Peyer's patch (tissue), 4 donors: ENCODE measurements around the gene ZBTB14. TPM values are rescaled to one million over a fixed set of nuclear protein-coding genes. Genes with fewer than 3 reads are reported as not detected.

Experiments
- DNase-seq, 3 donors: peaks; one replicate each; pipeline ENCODE4 v3.0.0-alpha.2; 2017 to 2019
- H3K27ac ChIP-seq, 4 donors: fragments of 200-600 bp; sonication (generic); one replicate each; pipeline ENCODE4 v1.5.1; 2016 to 2019
- H3K27me3 ChIP-seq, 2 donors: fragments of 200-600 bp; sonication (generic); one replicate each; pipeline ENCODE4 v1.5.1; 2019
- H3K36me3 ChIP-seq, 3 donors: fragments of 200-600 bp; sonication (generic); one replicate each; pipeline ENCODE4 v1.5.1; 2016 to 2019
- H3K4me1 ChIP-seq, 4 donors: fragments of 200-600 bp; sonication (generic); one replicate each; pipeline ENCODE4 v1.5.1; 2016 to 2019
- H3K4me3 ChIP-seq, 4 donors: fragments of 200-600 bp; sonication (generic); 1 replicate in 3 of 4; 2 replicates in 1 of 4; pipeline ENCODE4 v1.5.1; 2016 to 2019; ENCODE audit warnings: mild to moderate bottlenecking in 1 of 4
- H3K9me3 ChIP-seq, 4 donors: fragments of 200-600 bp; sonication (generic); one replicate each; pipeline ENCODE4 v1.5.1; 2016 to 2019; ENCODE audit warnings: mild to moderate bottlenecking in 1 of 4
- POLR2A ChIP-seq, 2 donors: fragments of 450-650 bp; IDR thresholded peaks; one replicate each; pipeline ENCODE4 v1.5.1; 2017; ENCODE audit warnings: antibody characterized with exemption in 2 of 2, mild to moderate bottlenecking in 2 of 2, moderate library complexity in 2 of 2
- total RNA-seq, 4 donors: library from RNA; depleted of rRNA; stranded (reverse); fragments of >200 nt; gene quantifications; one replicate each; pipeline ENCODE4 v1.1.0, GENCODE V29; 2016
- TF ChIP-seq, protein P1 (sequence below), 6 experiments: fragments of 450-650 bp in 4 of 6; fragments of 200-600 bp in 2 of 6; sonication (generic) in 1 of 6; IDR thresholded peaks; one replicate each; pipeline ENCODE4 v1.5.1; 2017 to 2019; ENCODE audit warnings: antibody characterized with exemption in 6 of 6, mild to moderate bottlenecking in 3 of 6, moderate library complexity in 1 of 6

ZBTB14 gene
- total RNA-seq, 4 donors from 2014 or later: 5.8 to 15.0 (median 11.9) TPM

DNA sequence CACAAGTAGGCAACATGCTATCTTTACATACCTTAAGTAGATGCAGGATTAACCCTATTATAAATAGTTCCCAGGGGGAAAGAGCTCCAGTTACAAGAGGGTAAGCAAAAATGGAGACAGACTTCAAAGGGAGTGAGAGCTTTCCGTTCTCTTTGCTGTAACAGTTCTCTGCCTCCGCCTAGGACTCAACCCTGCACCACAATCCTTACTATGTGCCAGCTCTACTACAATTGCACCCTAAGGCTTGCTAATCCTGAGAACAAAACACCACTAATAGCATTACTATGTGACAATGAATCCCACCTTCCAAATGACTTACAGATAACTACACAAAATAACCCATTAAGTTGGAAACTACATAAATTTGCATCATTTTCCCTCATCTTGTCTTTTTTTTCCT is 7.7 kb downstream of the ZBTB14 start:
- H3K4me3 ChIP-seq: no peak overlapping the region
- H3K36me3 ChIP-seq: peaks cover 0 to 25% (median 0%) of the 10 kb centered on the region in 3 donors
- H3K9me3 ChIP-seq: no peaks in the 10 kb centered on the region
- H3K27me3 ChIP-seq: no peaks in the 10 kb centered on the region
- DNase-seq: no peak
- H3K4me1 ChIP-seq: no peaks in the 10 kb centered on the region
- TF ChIP-seq, protein P1, sequence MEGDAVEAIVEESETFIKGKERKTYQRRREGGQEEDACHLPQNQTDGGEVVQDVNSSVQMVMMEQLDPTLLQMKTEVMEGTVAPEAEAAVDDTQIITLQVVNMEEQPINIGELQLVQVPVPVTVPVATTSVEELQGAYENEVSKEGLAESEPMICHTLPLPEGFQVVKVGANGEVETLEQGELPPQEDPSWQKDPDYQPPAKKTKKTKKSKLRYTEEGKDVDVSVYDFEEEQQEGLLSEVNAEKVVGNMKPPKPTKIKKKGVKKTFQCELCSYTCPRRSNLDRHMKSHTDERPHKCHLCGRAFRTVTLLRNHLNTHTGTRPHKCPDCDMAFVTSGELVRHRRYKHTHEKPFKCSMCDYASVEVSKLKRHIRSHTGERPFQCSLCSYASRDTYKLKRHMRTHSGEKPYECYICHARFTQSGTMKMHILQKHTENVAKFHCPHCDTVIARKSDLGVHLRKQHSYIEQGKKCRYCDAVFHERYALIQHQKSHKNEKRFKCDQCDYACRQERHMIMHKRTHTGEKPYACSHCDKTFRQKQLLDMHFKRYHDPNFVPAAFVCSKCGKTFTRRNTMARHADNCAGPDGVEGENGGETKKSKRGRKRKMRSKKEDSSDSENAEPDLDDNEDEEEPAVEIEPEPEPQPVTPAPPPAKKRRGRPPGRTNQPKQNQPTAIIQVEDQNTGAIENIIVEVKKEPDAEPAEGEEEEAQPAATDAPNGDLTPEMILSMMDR (IDR thresholded peaks at IDR 0.05): no peak
- TF ChIP-seq POLR2A (IDR thresholded peaks at IDR 0.05): no peak
- H3K27ac ChIP-seq: no peak overlapping the region

DNA sequence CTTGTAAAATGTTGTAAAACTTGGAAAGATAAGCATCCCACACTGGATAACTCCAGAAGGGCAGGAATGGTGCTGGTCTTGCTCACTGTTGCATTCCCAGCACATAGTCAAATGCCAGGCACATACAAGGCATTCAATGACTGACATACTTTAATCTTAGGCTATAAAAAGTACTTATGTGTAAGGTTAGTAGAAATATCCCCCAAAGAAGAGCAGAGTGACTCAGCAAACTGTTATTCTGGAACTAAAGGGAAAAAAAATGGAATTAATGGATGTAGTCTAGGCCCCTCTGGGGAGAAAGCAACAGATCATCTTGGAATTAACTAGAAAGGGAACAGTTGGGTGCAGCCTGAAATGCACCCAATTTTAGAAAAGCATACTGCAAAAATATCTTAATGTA is 9.0 kb downstream of the ZBTB14 start:
- H3K27me3 ChIP-seq: no peaks in the 10 kb centered on the region
- no peak for DNase-seq
- H3K27ac ChIP-seq: no peak overlapping the region
- no peak overlapping the region for H3K4me3 ChIP-seq
- no peaks in the 10 kb centered on the region for H3K4me1 ChIP-seq
- TF ChIP-seq, protein P1 (IDR thresholded peaks at IDR 0.05): no peak
- TF ChIP-seq POLR2A (IDR thresholded peaks at IDR 0.05): no peak
- peaks cover 0 to 14% (median 0%) of the 10 kb centered on the region in 3 donors for H3K36me3 ChIP-seq
- no peaks in the 10 kb centered on the region for H3K9me3 ChIP-seq

DNA sequence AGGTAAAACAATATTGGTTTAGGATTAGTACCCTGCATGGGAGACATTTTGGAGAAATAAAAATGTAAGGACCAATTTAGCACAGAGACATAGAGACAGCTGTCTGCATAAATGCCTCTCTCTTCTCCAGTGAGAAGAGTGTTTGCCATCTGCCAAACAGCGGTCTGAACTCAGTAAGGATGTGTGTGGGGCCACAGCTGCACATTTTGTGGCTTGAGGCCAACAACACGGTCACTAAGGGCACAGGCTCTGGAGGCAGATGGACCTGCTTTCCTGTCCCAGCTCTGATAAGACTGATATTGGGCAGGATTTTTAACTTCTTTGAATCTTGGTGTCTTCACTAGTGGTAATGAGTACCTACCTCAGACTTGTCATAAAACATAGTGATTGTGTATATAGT is 10.2 kb downstream of the ZBTB14 start:
- Histone ChIP-seq H3K4me1 (no peaks in the 10 kb centered on the region), H3K36me3 (peaks cover 0 to 2% (median 0%) of the 10 kb centered on the region in 3 donors), H3K27me3 (no peaks in the 10 kb centered on the region), H3K9me3 (no peaks in the 10 kb centered on the region), H3K4me3 (no peak overlapping the region), H3K27ac (no peak overlapping the region)
- TF ChIP-seq, protein P1 (IDR thresholded peaks at IDR 0.05): no peak
- TF ChIP-seq POLR2A (IDR thresholded peaks at IDR 0.05): no peak
- no peak for DNase-seq

GRCh38 chr18:5284808-5285207 is 10.7 kb downstream of the ZBTB14 start:
- Histone ChIP-seq H3K27me3 (no peaks in the 10 kb centered on the region), H3K27ac (no peak overlapping the region), H3K4me1 (no peaks in the 10 kb centered on the region), H3K9me3 (no peaks in the 10 kb centered on the region), H3K36me3 (no peaks in the 10 kb centered on the region), H3K4me3 (no peak overlapping the region)
- no peak for DNase-seq
- TF ChIP-seq POLR2A (IDR thresholded peaks at IDR 0.05): no peak
- TF ChIP-seq, protein P1 (IDR thresholded peaks at IDR 0.05): no peak

GRCh38 chr18:5282770-5283169 is 12.8 kb downstream of the ZBTB14 start:
- no peaks in the 10 kb centered on the region for H3K4me1 ChIP-seq
- peaks cover 0 to 6% (median 0%) of the 10 kb centered on the region in 4 donors for H3K9me3 ChIP-seq
- H3K27me3 ChIP-seq: no peaks in the 10 kb centered on the region
- no peak overlapping the region for H3K27ac ChIP-seq
- TF ChIP-seq POLR2A (IDR thresholded peaks at IDR 0.05): no peak
- TF ChIP-seq, protein P1 (IDR thresholded peaks at IDR 0.05): no peak
- no peak for DNase-seq
- no peak overlapping the region for H3K4me3 ChIP-seq
- H3K36me3 ChIP-seq: no peaks in the 10 kb centered on the region

DNA sequence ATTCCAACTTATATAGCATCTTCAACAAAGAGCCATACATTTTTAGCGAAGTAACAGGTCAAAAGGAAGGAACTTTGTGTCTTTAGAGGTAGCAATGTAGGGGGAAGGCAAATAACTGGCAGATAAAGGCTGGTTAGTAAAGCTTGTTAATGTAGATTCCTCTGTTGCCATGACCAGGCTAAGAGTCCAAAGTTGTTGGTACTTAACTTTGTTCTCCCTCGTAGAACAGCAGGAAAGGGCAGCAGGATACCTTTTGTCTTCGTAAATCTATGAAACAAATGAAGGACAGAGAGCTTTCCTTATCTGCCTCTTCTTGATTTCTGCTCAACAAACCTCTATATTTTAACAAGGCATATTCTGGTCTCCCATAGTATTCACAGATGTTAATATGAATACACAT is 18.6 kb downstream of the ZBTB14 start:
- no peak for TF ChIP-seq POLR2A (IDR thresholded peaks at IDR 0.05)
- TF ChIP-seq, protein P1 (IDR thresholded peaks at IDR 0.05): no peak
- peaks cover 0 to 6% (median 0%) of the 10 kb centered on the region in 4 donors for H3K9me3 ChIP-seq
- H3K36me3 ChIP-seq: no peaks in the 10 kb centered on the region
- no peak overlapping the region for H3K4me3 ChIP-seq
- H3K4me1 ChIP-seq: no peaks in the 10 kb centered on the region
- DNase-seq: no peak
- no peak overlapping the region for H3K27ac ChIP-seq
- H3K27me3 ChIP-seq: no peaks in the 10 kb centered on the region
